ENCODE data around the gene CEP104.

DNA sequence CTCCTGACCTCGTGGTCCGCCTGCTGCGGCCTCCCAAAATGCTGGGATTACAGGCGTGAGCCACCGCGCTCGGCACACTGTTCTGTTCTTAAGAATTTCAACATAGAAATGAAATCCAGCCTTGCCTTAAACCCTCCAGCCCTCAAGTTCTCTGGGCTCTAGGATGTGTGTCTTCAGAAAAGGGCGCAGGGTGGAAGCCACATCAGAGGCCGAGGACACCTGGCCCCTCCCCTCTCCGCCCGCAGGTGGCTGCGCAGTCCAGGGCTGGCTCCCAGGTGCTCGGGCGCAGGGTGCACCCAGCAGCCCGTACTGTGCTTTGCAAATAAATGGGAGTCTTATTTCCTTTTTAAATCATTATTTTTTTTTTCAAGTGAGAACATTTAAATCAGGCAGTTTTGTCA lies 45.1 kb upstream of the CEP104 start:
- TF ChIP-seq CTCF (IDR thresholded peaks at IDR 0.05) (no peak), POLR2A (IDR thresholded peaks at IDR 0.05) (no peak)

All from suprapubic skin (tissue), 3 donors.